GM10266 (cell line): Measurements from ENCODE around the gene SYCP3.

ENCODE experiments used
- DNase-seq: peaks from one replicate; pipeline ENCODE4 v3.0.0; 2012; ENCODE audit errors: extremely low spot score
- CTCF ChIP-seq: IDR thresholded peaks from 2 replicates; pipeline ENCODE4 v1.5.1; 2012; ENCODE audit warnings: mild to moderate bottlenecking, low read depth; ENCODE audit not compliant: control insufficient read depth, insufficient read depth; ENCODE audit errors: missing control alignments

Gene SYCP3

DNA sequence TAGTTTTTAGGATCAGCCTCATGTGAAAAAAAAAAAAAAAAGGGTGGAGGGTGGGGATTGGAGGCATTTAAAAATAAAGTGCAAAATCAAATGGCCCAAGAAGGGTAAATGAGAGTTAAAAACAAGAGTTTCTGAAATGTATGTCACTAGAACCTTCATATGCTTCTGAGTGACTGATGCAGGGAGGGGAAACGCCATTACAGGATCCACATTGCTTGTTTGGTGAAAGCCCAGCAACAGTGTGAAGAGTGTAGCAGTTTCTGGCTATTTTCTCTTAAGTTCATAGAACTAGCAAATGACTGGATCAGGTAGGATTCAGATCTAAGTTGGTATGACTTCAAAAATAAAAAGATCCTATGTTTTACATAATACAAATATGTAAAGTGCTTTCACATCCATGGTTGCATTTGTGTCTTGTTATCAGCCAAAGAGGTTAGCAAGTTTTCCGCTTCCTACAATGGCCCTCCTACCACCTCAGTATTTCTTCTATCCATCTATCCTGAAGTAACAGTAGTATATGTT, 38.9 kb downstream of the SYCP3 start:
- DNase-seq: no peak
- TF ChIP-seq CTCF: no peak

DNA sequence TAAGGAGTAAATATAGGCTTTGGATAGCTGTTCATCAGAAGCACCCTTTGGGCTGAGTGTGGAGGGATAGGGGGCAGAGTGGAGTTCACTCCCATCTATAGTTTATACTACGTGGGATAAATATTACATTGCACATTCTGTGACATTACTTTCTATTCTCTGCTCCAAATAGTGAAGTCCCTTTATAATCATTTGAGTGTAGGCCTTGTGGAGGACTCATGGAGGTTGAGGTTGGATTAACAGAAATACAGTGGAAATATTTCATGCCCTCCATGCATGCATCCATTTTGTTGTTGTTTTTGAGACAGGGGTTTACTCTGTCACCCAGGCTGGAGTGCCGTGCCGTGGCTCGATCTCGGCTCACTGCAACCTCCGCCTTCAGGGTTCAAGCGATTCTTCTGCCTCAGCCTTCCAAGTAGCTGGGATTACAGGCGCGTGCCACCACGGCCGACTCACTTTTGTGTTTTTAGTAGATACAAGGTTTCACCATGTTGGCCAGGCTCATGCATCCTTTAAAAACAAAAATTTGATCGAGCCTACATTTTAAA, 40.4 kb downstream of the SYCP3 start:
- DNase-seq: peak; percentile 32
- peak; percentile 22 for TF ChIP-seq CTCF

- DNase-seq: peak; percentile 44
- TF ChIP-seq CTCF: peak; percentile 4
Observed at GRCh38 chr12:101697930-101698799, 41.1 kb downstream of the SYCP3 start.

- peak; percentile 88 for DNase-seq
- TF ChIP-seq CTCF: no peak
Observed at GRCh38 chr12:101697197-101697929, 41.9 kb downstream of the SYCP3 start, which contains the start of gene CHPT1. Gene CHPT1, plus strand, starts transcription at chr12:101697640. Its CDS starts 222 bp downstream, at chr12:101697862.

DNA sequence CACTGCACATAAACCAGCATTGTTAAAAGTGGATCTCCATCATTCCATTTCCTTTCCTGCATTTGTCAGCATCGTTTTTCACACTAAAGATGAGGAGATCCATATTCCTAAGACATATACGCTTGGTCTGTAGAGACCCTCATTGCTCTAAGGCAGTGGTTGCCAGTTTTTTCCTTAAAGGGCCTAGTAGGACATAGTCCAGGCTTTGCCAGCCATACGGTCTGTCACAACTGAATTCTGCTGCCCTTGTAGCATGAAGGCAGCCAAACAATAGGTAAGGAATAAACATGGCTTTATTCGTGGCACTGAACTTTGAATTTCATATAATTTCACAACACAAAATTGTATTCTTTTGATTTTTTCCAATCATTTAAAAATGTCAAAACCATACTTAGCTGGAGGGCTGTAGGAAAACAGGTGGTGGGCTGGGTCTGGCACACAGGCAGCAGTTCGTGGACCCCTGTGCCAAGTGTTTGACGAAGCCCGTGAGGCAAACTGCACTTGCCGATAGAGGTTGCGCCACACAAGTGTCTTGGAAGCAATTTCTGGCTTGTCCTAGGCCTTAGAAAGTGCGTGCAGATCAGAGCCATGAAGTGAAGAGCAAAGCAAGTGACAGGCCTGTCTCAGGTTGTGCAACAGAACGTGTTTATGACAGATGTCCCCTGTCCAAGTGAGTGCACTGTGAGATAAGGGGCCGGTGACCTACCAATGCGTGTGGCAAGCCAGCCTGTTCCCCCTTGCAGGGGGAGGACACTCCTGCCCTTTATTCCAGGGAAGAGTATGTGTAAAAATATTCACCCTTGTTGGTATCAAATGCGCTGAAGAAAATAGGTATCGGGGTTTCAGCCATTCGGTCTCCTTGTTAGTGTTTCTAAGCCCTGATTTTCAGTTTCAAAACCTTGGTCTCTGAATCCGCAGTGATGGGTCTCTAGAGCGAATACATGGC, 42.7 kb downstream of the SYCP3 start:
- DNase-seq: peak; percentile 55

More for the DNA sequence above, 42.7 kb downstream of the SYCP3 start:
- no peak for TF ChIP-seq CTCF
